A549 treated with CORT108297 at 1 μM for 4 hours (cell line): ENCODE results near the gene OR52E1. TPM values are rescaled to one million over a fixed set of nuclear protein-coding genes. Genes with fewer than 3 reads are reported as not detected.

Source experiments
- total RNA-seq: library from RNA; stranded (reverse); fragments of 200-300 nt; extraction: Qiagen RNA extraction; gene quantifications from 5 replicates; pipeline ENCODE4 v1.2.3, GENCODE V29; 2022

The OR52E1 gene
- not detected in 5 replicates for total RNA-seq

DNA sequence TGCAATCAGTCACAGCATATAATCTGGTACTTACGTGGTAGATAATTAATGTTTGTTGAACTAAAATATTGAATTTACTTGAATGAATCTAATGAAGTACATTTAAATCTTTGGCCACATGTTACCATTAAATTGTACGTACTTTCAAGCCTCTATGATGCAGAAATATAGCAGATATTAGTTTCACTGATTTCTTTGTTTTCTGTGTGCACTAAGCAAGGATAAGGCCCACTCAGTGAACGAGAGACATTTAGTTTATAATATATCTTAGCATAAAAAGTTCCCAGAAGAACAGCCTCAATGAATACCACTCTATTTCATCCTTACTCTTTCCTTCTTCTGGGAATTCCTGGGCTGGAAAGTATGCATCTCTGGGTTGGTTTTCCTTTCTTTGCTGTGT, at the start of gene OR52E1:
OR52E1 (plus strand) TSS at position 301 of the 400 bp plus-strand sequence.

DNA sequence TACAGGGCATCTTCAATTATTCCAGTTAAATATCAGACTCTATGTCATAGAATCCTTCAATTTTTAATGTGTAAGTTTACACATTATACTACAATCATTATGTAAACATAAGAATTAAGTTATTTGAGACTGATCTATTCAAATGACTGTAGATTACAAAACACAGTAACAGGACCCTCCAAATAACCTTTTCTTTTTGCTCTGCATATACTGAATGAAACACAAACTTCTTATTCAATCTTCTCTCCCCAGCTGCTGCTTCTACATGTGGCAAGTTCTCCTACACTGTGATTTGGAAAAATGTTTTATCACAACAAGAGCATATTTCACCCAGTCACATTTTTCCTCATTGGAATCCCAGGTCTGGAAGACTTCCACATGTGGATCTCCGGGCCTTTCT, 23.1 kb upstream of the OR52E1 start, which contains the start of gene OR52J3:
OR52J3 (plus strand) TSS at position 301 of the 400 bp plus-strand sequence; CDS start at position 301, 0 bp downstream.

DNA sequence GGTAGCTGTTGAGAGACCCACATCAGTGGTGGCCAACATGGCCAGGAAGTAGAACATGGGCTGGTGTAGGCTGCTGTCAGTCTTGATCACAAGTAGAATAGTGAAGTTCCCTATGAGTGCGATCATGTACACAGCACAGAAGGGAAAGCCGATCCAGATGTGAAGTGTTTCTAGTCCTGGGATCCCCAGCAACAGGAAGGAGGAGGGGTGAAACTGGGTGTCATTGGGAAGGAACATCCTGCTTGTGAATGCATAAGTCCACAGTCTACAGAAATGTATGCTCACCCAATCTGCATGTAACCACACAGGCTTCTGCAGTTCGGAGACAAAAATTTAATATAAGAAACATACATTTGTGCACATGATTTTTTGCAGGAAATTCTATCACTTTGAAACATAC, 10.0 kb upstream of the OR52E1 start, which contains the start of gene OR52E2:
OR52E2 (minus strand) TSS at position 237 of the 400 bp plus-strand sequence; CDS start at position 237, 0 bp downstream.

Other genes with a start within 250 kb of the OR52E1 start
- not detected in 5 replicates for gene OR51F2, start 248.3 kb upstream of the OR52E1 start, total RNA-seq
- gene OR51S1, start 220.4 kb upstream of the OR52E1 start, total RNA-seq, result not detected in 5 replicates
- not detected in 5 replicates for gene OR51T1, start 187.7 kb upstream of the OR52E1 start, total RNA-seq
- gene OR51A7, start 165.8 kb upstream of the OR52E1 start, total RNA-seq, result not detected in 5 replicates
- gene OR51G2, start 150.2 kb upstream of the OR52E1 start, total RNA-seq, result not detected in 5 replicates
- gene OR51G1, start 145.2 kb upstream of the OR52E1 start, total RNA-seq, result not detected in 5 replicates
- not detected in 5 replicates for gene OR51A4, start 122.0 kb upstream of the OR52E1 start, total RNA-seq
- not detected in 5 replicates for gene OR51A2, start 113.9 kb upstream of the OR52E1 start, total RNA-seq
- gene OR51L1, start 74.7 kb upstream of the OR52E1 start, total RNA-seq, result not detected in 5 replicates
- gene OR52J3, start 23.0 kb upstream of the OR52E1 start, total RNA-seq, result not detected in 5 replicates
- gene OR52E2, start 9.9 kb upstream of the OR52E1 start, total RNA-seq, result not detected in 5 replicates
- not detected in 5 replicates for gene OR52A5, start 68.8 kb downstream of the OR52E1 start, total RNA-seq
- not detected in 5 replicates for gene OR52A1, start 85.2 kb downstream of the OR52E1 start, total RNA-seq
- not detected in 5 replicates for gene OR51V1, start 131.1 kb downstream of the OR52E1 start, total RNA-seq
- not detected in 5 replicates for gene HBB, start 157.5 kb downstream of the OR52E1 start, total RNA-seq
- gene HBD, start 164.9 kb downstream of the OR52E1 start, total RNA-seq, result not detected in 5 replicates
- not detected in 5 replicates for gene HBG1, start 180.3 kb downstream of the OR52E1 start, total RNA-seq
- not detected in 5 replicates for gene HBG2, start 185.2 kb downstream of the OR52E1 start, total RNA-seq
- gene HBE1, start 200.4 kb downstream of the OR52E1 start, total RNA-seq, result 0.15 to 0.29 TPM (median 0.21 TPM) in 3 of 5 replicates, not detected in the others
- gene OR51B4, start 232.4 kb downstream of the OR52E1 start, total RNA-seq, result not detected in 5 replicates